DND-41 (cell line): ENCODE results near the gene SMARCA1.

Experiments
- ATAC-seq: fragments of 200-7000 bp; cut with Tn5 transposase; 3 replicates; pipeline ENCODE4 v1.9.1; 2021; ENCODE audit warnings: low read depth; ENCODE audit not compliant: insufficient read depth
- DNase-seq: peaks from one replicate; pipeline ENCODE4 v3.0.0-alpha.2; 2020
- H2AFZ ChIP-seq: 2 replicates; pipeline ENCODE4 v1.6.0; 2012; ENCODE audit warnings: low read depth, low read length
- H3K27ac ChIP-seq: 2 replicates; pipeline ENCODE4 v1.5.1; 2012; ENCODE audit warnings: low read length, inconsistent platforms
- H3K27me3 ChIP-seq: fragments of 200-600 bp; sonication (generic); 2 replicates; pipeline ENCODE4 v1.6.0; 2012; ENCODE audit warnings: low read length, mild to moderate bottlenecking, inconsistent platforms; ENCODE audit not compliant: insufficient read depth, poor library complexity
- H3K36me3 ChIP-seq: 2 replicates; pipeline ENCODE4 v1.5.1; 2012; ENCODE audit warnings: low read length, inconsistent platforms; ENCODE audit not compliant: insufficient read depth
- H3K4me1 ChIP-seq: 2 replicates; pipeline ENCODE4 v1.5.1; 2012; ENCODE audit warnings: mild to moderate bottlenecking, low read length; ENCODE audit not compliant: insufficient read depth
- H3K4me2 ChIP-seq: 2 replicates; pipeline ENCODE4 v1.6.0; 2012; ENCODE audit warnings: mild to moderate bottlenecking, moderate library complexity, low read length, inconsistent platforms; ENCODE audit not compliant: insufficient read depth
- H3K4me3 ChIP-seq, 2 experiments: fragments of 200-600 bp in 1 of 2; shearing (Covaris generic) in 1 of 2; 2 replicates each; pipeline ENCODE4 v1.5.1; 2012 to 2016; ENCODE audit warnings: inconsistent platforms in 2 of 2, low read length in 2 of 2, mild to moderate bottlenecking in 2 of 2, low read depth in 1 of 2, moderate library complexity in 1 of 2
- H3K79me2 ChIP-seq: 2 replicates; pipeline ENCODE4 v1.6.0; 2012; ENCODE audit warnings: low read length, inconsistent platforms; ENCODE audit not compliant: insufficient read depth
- H3K9ac ChIP-seq: 2 replicates; pipeline ENCODE4 v1.6.0; 2012; ENCODE audit warnings: low read depth, mild to moderate bottlenecking, inconsistent platforms, low read length, moderate library complexity
- H3K9me3 ChIP-seq: 2 replicates; pipeline ENCODE4 v1.5.1; 2012; ENCODE audit warnings: low read length, moderate library complexity, mild to moderate bottlenecking, inconsistent platforms; ENCODE audit not compliant: insufficient read depth, severe bottlenecking
- H4K20me1 ChIP-seq: 2 replicates; pipeline ENCODE4 v1.6.0; 2012; ENCODE audit warnings: low read length; ENCODE audit not compliant: insufficient read depth
- EZH2 ChIP-seq: IDR thresholded peaks from 3 replicates; pipeline ENCODE4 v1.6.1; 2012; ENCODE audit warnings: borderline replicate concordance, low read depth, mild to moderate bottlenecking, moderate library complexity, low read length, inconsistent platforms; ENCODE audit not compliant: severe bottlenecking
- TF ChIP-seq, protein P1 (sequence below): IDR thresholded peaks from 2 replicates; pipeline ENCODE4 v1.5.1; 2012; ENCODE audit warnings: borderline replicate concordance, low read length, moderate library complexity, mild to moderate bottlenecking; ENCODE audit not compliant: poor library complexity, severe bottlenecking; ENCODE audit errors: extremely low read depth

Gene SMARCA1

DNA sequence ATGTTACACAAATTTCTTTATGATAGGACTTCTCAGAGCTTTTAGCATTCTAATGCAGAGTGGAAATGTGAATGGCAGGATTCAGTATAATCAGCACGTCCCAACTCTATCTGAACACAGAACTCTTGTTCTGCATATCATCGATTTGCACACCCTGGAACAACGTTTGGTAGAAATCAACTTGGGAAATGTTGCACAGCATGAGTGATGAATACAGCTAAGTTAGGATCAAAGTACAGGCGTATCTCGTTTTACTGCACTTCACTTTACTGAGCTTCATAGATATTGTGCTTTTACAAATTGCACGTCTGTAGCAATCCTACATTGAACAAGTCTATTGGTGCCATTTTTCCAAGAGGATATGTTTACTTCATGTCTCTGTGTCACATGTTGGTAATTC lies 70.8 kb downstream of the SMARCA1 start:
- H3K9ac ChIP-seq: no peak overlapping the region
- DNase-seq (no peak), ATAC-seq (no peak)
- no peak overlapping the region for H2AFZ ChIP-seq
- no peaks in the 10 kb centered on the region for H3K36me3 ChIP-seq
- no peaks in the 10 kb centered on the region for H3K79me2 ChIP-seq
- peaks cover 3% of the 10 kb centered on the region for H3K27me3 ChIP-seq
- no peak overlapping the region for H3K4me2 ChIP-seq
- no peak overlapping the region for H3K27ac ChIP-seq
- H3K4me3 ChIP-seq: no peak overlapping the region
- H4K20me1 ChIP-seq: no peaks in the 10 kb centered on the region
- H3K9me3 ChIP-seq: no peaks in the 10 kb centered on the region
- TF ChIP-seq EZH2: no peak
- TF ChIP-seq, protein P1, sequence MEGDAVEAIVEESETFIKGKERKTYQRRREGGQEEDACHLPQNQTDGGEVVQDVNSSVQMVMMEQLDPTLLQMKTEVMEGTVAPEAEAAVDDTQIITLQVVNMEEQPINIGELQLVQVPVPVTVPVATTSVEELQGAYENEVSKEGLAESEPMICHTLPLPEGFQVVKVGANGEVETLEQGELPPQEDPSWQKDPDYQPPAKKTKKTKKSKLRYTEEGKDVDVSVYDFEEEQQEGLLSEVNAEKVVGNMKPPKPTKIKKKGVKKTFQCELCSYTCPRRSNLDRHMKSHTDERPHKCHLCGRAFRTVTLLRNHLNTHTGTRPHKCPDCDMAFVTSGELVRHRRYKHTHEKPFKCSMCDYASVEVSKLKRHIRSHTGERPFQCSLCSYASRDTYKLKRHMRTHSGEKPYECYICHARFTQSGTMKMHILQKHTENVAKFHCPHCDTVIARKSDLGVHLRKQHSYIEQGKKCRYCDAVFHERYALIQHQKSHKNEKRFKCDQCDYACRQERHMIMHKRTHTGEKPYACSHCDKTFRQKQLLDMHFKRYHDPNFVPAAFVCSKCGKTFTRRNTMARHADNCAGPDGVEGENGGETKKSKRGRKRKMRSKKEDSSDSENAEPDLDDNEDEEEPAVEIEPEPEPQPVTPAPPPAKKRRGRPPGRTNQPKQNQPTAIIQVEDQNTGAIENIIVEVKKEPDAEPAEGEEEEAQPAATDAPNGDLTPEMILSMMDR: no peak
- no peaks in the 10 kb centered on the region for H3K4me1 ChIP-seq

DNA sequence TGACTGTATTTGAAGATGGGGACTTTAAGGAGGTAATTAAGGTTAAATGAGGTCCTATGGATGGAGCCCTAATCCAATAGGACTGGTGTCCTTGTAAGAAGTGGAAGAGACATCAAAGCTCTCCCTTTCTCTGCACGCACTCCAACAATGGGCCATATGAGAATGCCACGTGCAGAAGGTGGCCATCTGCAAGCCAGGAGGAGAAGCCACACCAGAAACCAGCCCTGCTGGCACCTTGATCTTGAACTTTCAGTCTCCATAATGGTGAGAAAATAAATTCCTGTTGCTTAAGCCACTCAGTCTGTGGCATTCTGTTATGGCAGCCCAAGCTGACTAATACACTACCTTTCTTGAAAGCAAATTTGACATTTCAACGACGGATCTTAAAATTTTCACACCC lies 73.2 kb downstream of the SMARCA1 start:
- Histone ChIP-seq H3K4me1 (no peaks in the 10 kb centered on the region), H3K9ac (no peak overlapping the region), H3K9me3 (no peaks in the 10 kb centered on the region), H3K79me2 (no peaks in the 10 kb centered on the region), H3K27ac (no peak overlapping the region), H3K4me3 (no peak overlapping the region), H3K27me3 (peaks cover 3% of the 10 kb centered on the region), H2AFZ (no peak overlapping the region), H3K36me3 (no peaks in the 10 kb centered on the region), H3K4me2 (no peak overlapping the region), H4K20me1 (no peaks in the 10 kb centered on the region)
- ATAC-seq (no peak), DNase-seq (no peak)
- TF ChIP-seq, protein P1: no peak
- TF ChIP-seq EZH2: no peak

DNA sequence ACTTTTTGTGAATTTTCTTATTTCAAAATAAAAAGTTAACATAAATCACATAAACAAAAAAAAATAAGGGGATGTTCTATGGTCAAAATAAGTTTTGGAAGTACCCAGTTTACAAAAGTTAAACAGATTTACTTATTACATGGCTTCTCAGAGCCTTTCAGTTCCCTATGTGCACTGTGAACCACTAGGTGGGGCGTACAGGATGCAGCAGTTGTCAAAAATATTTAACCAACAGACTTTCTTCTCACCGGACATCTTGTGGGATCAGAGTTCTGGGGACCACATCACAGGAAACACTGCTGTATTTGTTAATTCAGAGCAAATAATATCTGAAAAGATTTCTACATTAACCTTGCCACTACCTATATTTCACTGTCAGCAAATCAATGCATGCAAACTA lies 74.1 kb downstream of the SMARCA1 start:
- no peaks in the 10 kb centered on the region for H4K20me1 ChIP-seq
- TF ChIP-seq, protein P1: peak; percentile 14
- no peak for TF ChIP-seq EZH2
- peaks cover 3% of the 10 kb centered on the region for H3K27me3 ChIP-seq

DNA sequence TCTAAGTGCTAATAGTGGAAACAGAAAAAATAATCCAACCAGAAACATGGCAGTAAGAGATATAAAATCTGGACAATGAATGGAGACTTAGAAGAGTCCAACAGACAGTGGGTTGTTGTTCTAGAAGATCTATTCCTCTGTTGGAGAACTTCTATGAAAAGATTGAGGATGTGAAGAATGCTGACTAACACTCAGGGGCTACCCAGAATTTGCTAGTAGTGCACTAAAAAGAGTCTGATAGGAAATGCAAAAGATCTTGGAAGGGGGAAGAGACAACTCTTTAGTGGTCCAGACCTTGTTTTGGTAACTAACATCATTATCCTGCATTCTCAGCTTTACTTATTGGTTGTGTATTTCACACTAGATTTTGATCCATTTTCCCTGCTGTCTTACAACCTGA lies 77.9 kb downstream of the SMARCA1 start:
- TF ChIP-seq EZH2: no peak
- TF ChIP-seq, protein P1: no peak
- Histone ChIP-seq H2AFZ (no peak overlapping the region), H3K27ac (no peak overlapping the region), H3K36me3 (no peaks in the 10 kb centered on the region), H3K4me1 (no peaks in the 10 kb centered on the region), H3K4me2 (no peak overlapping the region), H3K79me2 (no peaks in the 10 kb centered on the region), H3K9ac (no peak overlapping the region), H3K27me3 (peaks cover 3% of the 10 kb centered on the region), H3K4me3 (no peak overlapping the region), H3K9me3 (no peaks in the 10 kb centered on the region), H4K20me1 (no peaks in the 10 kb centered on the region)
- no peak for ATAC-seq
- no peak for DNase-seq

More for the DNA sequence above, 74.1 kb downstream of the SMARCA1 start:
- ATAC-seq: no peak
- Histone ChIP-seq H3K79me2 (no peaks in the 10 kb centered on the region), H3K4me3 (no peak overlapping the region), H3K27ac (no peak overlapping the region), H3K9me3 (no peaks in the 10 kb centered on the region), H3K36me3 (no peaks in the 10 kb centered on the region), H3K4me2 (no peak overlapping the region), H3K4me1 (no peaks in the 10 kb centered on the region), H2AFZ (no peak overlapping the region), H3K9ac (no peak overlapping the region)
- DNase-seq: no peak
